Activated CD4-positive, CD25-positive, alpha-beta regulatory T cell (primary cell): ENCODE results near the gene ATP2A2.

ENCODE experiments used
- DNase-seq, 4 experiments: peaks; one replicate each; lab custom pipeline; 2025; lab: John Stamatoyannopoulos, UW

ATP2A2 gene

DNA sequence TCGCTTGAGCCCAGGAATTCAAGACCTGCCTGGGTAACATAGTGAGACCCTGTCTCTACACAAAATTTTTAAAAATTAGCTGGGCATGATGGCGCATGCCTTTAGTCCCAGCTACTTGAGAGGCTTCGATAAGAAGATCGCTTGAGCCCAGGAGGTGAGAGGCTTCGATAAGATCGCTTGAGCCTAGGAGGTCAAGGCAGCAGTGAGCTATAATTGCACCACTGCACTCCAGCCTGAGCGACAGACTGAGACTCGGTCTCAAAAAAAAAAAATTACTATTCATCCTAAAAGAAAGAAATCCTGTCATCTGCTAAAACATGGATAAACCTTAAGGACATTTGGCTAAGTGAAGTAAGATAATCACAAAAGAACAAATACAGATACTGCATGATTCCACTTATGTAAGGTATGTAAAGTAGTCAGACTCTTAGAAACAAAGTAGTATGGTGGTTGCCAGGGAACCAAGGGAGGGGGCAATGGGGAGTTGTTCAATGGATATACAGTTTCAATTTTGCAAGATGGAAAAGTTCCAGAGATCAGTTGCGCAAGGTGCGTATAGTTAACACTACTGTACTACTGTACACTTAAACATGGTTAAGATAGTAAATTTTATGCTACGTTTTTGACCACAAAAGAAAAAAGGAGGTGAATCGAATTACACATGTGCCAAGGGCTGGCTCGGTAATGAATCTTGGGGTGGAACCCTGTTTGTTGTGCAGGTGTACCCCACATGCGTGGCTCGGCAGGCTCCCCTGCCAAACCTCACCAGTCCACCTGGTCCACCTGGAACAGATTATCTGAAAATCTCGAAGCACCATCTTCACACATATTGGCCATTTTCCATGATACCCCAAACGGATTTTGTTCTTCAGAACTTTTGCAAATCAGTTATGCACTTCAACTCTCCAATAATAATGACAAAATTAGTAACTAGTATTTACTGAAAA lies 18.3 kb upstream of the ATP2A2 start:
- DNase-seq: no peak

DNA sequence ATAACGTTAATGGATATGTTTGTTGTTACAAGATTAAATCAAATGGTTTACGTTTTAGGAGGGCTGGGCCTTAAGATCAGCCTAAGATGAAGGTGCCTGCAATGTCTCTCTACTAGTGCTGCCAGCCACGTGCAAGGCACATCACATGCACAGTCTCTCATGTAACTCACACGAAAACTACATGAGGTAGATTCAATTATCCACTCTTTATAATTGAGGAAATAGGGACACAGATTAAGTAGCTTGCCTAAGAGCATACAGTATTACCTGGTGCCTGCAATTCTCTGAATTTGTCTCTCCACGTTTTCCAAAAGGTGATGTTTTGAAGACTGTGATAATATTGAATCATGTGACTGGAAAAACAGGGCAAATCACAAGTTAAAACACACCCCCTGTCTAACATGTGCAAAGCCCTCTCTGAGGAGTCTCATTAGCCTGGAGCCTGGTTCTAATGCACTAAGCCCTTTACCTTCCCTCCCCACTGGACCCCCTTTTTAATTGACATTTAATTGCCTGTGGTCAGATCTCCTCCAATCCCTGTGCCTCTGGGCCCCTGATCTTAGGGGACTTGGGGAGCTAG lies 14.6 kb upstream of the ATP2A2 start:
- DNase-seq: no peak

DNA sequence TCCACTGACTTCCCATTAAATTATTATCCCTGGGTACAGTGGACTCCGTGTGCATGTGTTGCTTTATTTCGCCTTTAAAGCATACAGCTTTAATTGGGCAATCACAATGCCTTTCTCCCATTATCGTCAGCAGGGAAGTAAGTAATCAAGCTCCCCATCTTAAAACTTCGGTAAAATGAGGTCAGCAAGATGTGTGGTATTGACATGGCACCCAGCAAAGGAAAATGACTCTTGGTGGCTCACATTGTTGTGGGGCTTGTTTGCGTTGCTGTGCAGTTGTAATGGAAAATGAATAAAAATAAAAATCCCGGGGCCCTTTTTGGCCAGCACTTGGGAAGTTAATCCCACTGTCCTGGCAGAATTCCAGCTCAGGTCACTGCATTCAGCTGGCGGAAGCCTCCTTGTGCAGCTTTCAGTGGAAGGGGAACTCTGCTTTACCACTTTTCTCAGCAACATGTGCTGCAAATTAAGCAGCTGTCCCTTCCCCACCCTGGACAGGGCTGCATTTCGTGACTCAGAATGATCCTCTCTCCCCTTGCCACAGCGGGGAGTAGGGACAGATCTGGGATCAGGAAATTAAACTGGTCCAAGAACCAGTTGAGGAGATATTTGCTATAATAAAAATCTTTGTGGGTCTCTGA lies 13.9 kb upstream of the ATP2A2 start:
- DNase-seq: no peak

DNA sequence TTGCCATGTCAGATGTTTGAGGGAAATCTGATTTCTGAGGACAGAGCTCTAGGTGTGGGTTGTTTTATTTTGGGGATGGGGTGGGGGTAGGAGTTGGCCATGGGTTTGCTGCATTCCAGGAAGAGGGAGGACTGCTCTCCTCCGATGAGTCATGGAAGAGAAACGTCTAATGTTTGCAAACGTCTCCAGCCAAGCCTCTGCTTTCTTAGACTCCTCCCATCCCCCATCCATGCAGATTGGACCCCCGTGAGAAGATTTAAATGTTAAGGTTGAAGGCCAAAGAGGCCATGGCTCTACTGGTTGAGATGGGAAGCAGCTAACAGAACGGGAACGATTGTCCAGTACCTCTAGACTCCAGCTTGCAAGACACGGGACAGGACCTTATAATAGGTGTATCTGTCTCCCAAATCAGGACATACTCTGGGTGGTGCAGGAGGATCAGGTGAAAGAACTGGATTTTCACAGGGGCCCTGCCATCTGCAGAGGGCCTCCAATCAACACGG lies 11.4 kb upstream of the ATP2A2 start:
- no peak for DNase-seq

DNA sequence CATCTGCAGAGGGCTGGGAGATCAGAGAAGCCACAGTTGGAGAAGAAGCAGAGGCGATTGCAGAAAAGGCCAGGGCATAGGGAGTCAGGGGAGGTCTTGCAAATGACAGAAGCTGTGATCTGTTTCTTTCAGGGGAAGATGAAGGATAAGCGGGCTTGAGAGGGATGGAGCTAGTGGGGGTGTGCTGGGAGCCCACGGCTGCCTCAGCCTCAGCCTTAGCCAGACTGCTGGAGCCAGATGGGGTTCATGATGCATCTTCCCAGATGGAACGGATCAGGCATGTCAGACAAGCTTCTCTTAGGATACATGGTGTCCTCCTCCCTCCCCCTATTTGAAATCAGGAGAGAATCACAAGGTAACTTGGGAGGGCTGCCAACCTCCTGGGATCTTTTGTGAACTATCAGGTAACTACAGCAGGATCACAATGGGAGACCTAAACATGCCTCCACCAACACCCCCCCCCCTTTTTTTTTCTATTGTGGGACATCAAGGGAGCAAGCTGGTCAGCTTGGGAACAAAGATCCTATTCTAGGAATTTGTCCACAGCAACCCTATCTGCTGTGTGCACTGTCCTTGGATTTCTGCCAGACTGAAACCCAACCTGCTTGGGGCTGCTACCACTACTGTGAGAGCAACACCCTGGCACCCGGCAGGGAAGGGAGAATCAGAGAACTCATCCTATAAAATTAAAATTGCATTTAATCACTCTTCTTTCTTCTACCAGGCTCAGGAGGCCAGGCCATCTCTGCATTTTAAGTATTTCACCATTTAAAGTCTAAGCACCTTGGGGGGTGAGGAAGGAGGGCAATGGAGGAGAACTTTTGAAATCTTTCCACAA lies 10.7 kb upstream of the ATP2A2 start:
- no peak for DNase-seq

DNA sequence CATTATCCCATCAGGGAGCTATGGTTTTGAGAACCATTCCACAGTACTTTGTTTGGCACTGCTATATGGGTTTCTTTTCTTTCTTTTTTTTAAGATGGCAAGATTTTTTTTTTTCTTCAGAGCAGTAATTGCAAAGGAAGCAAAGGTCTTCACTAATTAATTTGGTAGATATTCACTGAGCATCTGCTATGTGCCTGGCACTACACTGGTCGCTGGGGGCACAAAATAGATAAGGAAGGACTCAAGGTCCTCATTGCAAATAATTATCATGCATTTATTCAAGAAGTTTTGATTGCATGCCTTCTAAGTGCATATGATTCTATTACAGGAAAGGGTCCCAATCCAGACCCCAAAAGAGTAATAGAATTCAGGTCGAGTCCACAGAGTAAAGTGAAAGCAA lies 10.0 kb upstream of the ATP2A2 start:
- no peak for DNase-seq

DNA sequence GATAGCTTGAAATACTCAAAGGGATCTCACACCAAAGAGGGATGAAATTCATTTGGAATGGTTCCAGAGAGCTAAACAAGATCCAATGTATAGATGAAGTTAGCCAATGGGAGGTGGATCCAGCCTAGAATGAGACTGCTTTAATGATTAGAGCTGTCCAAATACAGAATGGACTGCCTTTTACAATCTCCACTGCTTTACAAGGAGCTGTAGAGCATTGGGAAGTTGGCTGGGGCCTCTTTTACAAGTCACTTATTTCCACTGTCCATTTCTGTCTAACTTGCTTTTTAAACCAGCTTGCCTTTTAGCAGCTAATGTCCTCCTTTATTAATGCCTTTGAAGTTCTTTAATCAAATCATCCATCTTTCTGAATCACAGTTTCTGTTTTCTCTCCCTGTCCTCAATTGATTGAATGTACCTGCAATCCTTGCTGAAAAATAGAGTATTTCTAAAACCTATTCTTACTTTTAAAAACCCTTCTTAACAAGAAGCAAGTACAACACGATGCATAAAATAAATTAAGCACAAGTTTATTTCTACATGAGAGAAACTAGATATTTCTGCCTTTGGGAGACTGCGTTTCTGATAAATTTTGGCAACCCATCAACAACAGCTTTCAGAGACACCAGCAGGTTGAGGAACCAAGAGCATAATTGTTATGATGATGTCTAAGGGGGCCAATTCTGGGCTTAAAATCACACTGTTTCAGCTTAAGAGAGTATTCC lies 3.4 kb upstream of the ATP2A2 start:
- DNase-seq: no peak

DNA sequence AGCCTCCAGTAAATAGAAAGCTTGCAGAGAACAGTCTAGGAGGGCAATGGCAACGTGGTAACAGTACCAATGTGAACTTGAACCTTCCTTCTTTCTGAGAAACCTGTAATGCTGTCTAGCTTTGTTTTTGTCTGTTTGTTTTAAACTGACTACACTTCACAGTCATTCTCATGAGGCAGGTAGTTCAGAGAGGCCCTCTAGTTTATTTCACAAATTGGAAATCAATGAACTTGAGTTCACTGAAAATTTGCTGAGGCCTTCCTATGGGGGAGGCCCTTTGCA lies 2.9 kb upstream of the ATP2A2 start:
- DNase-seq: no peak

DNA sequence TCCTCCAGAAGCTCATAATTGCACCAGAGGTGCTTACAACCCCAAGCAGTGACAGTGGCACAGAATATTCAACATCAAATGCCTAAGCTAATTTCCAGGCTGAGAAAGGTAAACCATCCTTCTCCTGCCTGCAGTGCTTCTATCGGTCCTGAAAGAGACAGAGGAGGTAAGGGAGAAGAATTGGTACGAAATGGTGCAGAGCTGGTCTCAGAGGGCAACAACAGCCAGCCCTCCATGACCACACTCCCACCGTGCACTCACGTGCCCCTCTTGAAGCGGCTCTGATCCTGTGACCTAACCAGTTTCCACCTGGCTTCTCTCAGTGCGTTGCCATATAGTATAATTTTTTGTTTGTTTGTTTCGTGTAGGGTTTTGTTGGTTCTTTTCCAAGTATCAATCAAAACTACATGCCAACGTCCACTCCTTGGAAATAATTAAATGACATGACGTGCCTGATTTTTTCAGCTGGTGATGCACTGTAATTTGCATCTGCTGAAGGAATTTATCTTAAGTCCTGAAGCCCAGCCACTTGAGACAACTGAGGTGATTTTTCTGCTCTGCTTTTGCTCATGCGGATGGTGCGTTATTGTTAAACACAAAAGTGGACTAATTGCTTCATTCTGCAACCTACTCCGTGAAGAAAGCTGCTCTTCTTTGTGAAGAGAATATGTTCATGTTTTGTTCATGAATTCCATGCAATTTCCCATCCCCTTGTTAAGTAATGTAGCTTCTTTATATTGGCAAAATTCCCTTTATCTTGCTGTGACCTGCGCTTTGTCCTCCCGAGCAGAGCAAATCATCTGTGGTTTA lies 1.3 kb upstream of the ATP2A2 start:
- DNase-seq: no peak

DNA sequence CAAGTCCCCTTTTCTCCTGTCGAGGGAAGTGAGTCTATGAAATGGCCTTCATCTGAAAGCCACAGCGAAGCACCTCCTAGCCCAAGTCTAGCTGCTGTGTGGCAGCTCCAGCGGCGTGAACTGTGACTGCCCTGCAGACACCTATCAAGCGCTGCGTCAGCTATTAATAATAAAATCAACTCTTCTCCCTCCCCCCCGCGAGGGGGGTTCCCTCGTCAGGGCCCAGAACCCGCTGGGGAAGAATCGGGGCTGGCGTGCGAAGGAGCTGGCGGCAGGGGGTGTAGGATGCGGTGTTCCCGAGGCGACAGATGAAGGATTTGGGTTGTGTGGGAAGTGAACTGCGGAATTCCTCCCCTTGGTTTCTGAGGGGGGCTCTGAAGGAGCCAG lies 662 bp upstream of the ATP2A2 start:
- DNase-seq: peak; percentile 16 to 44 (median 39)

DNA sequence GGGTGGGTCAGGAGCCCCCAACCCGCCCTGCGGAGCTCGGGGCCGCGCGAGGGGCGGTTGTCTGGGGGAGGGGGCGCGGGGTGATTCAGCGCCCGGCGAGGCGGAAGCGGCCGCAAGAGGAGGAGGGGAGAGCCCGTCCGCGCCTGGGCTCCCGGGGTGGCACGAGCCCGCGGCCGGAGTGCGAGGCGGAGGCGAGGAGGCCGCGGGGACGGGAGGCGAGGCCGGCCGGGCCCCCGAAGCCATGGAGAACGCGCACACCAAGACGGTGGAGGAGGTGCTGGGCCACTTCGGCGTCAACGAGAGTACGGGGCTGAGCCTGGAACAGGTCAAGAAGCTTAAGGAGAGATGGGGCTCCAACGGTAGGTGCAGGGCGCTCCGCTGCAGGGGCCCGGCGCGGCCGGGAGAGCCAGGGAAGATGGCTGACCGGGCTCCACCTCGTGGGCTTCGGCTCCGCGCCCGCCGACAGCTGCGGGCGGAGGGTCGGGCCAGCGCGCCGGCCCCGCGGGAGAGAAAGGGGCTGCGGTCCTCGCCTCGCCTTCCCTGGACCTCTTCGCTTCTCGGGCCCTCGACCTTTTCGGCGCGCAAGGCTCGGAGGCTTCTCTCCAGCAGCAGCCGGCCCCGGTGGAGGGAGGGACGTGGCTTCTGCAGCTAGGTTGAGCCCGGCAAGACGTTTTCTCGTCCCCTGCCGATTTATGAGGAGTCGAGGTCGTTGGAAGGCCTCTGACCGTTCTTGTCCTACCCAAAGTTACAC lies 677 bp downstream of the ATP2A2 start:
- peak; percentile 17 to 38 (median 35) for DNase-seq

DNA sequence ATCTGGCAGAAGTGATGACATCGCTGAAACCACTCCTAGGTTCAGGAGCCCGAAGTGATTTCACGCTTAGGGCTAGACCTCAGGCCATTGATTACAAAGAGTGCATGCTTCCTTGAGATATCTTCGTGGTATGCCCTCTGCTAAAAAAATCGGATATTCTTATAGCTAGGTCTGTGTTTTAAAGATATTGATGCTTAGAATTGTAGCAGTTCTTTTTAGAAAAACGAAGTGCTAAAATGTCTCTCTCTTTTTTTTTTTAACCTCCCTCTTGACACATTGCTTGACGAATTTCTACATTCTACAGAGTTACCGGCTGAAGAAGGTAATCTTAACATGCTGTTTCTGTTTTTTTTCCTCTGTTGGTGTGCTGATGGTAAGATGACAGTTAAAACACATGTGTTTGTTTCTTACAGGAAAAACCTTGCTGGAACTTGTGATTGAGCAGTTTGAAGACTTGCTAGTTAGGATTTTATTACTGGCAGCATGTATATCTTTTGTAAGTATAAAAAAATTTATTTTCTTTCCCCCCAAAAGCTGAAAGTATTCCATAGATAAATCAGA lies 1.3 kb downstream of the ATP2A2 start:
- no peak for DNase-seq

DNA sequence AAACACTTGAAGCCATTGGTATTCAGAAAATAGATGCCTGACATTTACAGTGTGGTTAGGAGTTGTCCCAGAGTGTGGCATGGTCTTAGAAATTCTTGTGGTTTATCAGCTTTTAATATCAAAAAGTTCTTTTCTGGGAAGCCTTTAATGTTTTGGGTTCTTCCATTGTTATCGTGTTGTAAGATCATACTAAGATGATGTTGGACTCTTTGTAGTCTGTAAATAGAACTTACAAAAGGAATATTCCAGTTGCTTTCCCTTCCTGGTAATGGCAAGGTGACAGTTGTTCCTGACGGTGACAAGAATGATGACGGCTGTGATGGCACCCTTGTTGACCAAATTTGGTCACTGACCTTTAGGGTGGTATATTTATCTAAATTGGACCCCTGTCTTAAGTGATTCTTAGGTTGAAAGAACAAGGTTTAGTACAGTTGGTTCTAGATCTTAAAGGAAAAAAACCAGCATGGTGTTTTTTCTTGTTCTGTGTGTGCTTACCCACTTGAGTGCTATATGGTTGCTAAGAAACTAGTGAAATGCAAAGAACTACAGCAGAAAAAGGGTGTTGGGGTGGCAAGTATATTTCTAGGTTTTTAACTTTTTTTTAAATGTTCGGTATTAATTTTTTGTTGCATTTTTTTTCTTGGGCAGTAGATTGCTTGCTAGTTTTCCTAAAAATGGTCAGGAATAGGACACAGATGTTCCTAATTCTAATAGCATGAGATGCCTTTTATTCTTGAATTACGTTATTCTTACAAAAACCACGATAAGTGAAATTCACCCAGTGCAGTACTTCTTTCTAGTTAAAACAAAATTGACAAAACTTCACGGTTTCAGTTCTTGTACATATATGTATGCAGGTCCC lies 2.1 kb downstream of the ATP2A2 start:
- DNase-seq: no peak

DNA sequence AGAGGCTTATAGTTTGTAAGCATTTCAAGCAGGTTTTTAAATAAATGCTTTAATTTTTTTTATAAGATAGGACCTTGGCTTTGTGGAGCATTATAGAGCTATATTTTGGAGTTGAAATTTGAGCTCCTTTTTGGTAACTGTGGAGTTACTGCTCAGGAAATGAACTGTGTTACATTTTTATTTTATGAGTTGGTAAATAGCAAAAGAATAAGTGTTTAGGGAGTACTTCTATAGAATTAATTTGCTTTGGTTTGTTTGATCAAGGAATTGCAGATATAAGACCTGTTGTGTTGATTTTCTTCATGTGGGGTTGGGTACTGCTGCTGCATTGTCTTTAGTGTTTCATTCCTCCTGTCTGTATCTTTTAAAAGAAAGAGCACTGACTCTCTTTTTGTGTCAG lies 3.5 kb downstream of the ATP2A2 start:
- DNase-seq: no peak

DNA sequence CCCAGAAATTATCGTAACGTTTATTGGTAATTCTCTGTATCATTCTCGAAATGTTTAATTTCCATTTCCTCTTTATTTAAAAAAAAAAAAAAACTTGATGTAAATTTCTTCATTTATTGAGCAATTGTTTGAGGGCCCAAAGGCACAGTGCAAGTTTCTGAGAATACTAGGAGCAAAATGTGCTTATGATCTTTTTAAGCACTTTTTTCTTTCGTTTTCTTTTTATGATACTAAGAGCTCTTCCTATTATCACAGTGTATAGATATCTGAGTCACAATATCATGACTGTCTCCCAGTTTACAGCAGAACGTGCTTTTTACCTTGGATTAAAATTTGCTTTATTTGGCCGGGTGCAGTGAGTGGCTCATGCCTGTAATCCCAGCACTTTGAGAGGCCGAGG lies 5.6 kb downstream of the ATP2A2 start:
- no peak for DNase-seq

DNA sequence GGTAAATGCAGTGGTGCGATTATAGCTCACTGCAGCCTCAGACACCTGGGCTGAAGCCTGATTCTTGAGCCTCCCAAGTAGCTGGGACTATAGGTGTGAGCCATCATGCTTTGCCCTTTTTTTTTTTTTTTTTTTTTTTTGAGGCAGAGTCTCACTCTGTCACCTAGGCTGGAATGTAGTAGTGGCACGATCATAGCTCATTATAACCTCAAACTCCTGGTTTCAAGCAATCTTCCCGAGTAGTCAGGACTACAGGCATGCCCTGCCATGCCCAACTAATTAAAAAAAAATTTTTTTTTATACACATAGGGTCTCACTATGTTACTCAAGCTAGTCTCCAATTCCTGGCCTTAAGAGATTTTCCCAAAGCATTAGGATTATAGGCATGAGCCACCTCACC lies 6.9 kb downstream of the ATP2A2 start:
- DNase-seq: no peak

DNA sequence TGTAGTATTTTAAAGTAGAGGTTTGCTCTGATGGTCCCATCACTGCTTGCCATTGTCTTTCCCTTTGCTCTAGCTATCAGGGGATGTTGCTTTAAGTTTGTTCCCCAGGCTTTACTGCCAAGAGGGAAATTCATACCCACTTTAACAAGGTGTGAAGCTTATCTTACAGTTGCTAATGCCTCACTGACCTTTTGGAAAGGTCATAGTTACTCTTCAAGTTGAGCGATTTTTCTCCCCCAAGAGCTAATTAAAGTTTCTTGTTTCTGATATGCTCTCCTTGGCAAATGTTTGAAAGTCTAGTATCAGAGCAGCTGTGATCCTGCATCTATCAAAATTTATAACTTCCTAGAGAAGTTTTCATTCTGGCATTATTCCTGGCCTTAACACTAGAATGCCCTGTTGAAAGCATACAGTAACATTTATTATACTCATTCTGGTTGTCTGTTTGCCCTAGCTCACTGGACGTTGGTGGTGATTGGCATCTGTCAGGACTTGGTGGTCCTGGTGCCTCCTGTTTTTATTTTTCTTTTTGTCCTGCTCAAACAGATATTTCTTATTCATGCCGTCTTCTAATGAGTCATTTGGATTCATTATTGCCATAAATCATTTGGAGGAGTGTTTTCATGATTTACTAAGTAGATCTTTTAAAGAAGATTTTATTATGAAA lies 8.1 kb downstream of the ATP2A2 start:
- DNase-seq: no peak

DNA sequence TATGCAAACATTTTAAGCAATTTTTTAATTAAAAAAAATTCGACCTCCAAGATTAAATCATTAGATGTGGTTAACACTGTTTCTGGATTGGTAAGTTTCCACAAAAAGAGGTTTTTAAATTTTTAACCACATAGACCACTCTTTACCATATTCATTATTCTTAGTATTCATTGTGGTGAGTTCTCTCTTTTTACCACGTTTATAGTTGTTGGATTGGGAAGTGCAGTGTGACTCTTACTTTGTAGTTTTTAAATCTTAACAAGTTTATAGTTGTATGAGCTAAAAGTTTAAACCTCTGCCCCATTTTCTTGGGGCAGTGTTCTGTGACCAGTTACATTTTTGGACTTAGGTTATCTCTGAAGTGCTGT lies 8.6 kb downstream of the ATP2A2 start:
- DNase-seq: no peak
